Parietal lobe (tissue), 2 donors: ENCODE results near the gene NT5C1B. TPM values are rescaled to one million over a fixed set of nuclear protein-coding genes. Genes with fewer than 3 reads are reported as not detected.

Experiments
- small RNA-seq: library from RNA; depleted of rRNA; stranded (forward); fragments of <200 nt; gene quantifications from one replicate; pipeline ENCODE3, GENCODE V24; 2014; ENCODE audit warnings: low replicate concordance
- total RNA-seq: library from RNA; depleted of rRNA; stranded (reverse); fragments of >200 nt; gene quantifications from one replicate; pipeline ENCODE4 v1.2.3, GENCODE V29; 2014

Gene NT5C1B
- total RNA-seq, result not detected

GRCh38 chr2:18589354-18589753 is at the start of gene NT5C1B:
TSS of gene NT5C1B (minus strand) at chr2:18589569. CDS start at chr2:18589468, 101 bp downstream.

GRCh38 chr2:18560031-18560796 is 29.2 kb downstream of the NT5C1B start, which contains the start of gene RDH14:
TSS of gene RDH14 (minus strand) at chr2:18560653. CDS start at chr2:18560572, 81 bp downstream.

Small RNA genes within 50 kb of the gene (small RNA-seq; reads per million reads assigned to genes)
- not detected for gene RNU6-1215P

Other genes with a start within 250 kb of the NT5C1B start
- 21.9 TPM for gene RDH14, start 28.9 kb downstream of the NT5C1B start, total RNA-seq